ENCODE measurements around the gene KCNQ1.

KCNQ1 gene

DNA sequence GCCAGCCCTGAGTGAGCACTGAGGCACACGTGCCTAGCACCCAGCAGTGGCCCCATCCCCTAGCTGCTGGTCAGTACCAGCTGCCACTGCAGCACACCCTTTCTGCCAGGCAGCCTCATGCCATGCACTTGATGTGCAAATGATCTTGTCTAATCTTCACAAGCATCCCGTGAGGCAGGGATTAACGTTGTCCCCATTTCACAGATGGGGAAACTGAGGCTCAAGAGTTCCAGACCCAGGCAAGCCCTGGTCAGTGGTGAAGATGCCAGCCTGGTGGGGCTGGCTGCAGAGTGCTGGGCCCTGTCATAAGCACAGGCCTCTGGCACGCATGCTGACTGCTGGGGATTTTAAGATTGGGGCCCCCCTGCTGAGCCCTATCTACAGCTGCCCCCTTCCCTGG is 449.1 kb downstream of the KCNQ1 start:
- Histone ChIP-seq H3K4me1 (ENCODE audit: insufficient read depth, low read length, poor library complexity, severe bottlenecking) (peaks cover 39% of the 10 kb centered on the region), H3K27me3 (ENCODE audit: insufficient read depth, low read length, poor library complexity, severe bottlenecking) (no peaks in the 10 kb centered on the region)

DNA sequence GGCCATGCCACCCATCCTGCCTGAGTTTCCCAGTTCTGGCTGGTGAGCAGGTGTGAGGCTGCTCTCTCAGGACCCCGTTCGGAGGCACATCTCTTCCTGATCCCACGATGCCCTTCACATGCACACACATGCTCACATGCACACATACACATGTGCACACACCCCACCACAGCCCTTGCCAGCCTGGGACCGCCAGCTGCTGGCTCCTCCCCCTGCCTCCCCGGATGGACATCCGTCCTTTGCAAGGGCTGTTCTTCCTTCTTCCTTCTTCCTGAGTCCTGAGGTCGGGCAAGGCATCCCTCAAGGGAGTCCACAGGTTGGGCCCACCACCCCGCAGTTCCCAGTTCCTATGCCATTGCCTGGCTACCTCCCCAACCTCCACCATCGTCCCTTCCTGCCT is 451.2 kb downstream of the KCNQ1 start:
- Histone ChIP-seq H2AFZ (ENCODE audit: low read length) (no peak overlapping the region), H3K9me3 (ENCODE audit: insufficient read depth, low read depth, low read length) (no peaks in the 10 kb centered on the region), H3K36me3 (ENCODE audit: insufficient read depth, low read length) (no peaks in the 10 kb centered on the region), H3K27me3 (ENCODE audit: insufficient read depth, low read length, poor library complexity, severe bottlenecking) (no peaks in the 10 kb centered on the region), H3K9ac (ENCODE audit: low read depth, low read length, poor library complexity, severe bottlenecking) (no peak overlapping the region), H3F3A (ENCODE audit: low read depth) (no peaks in the 10 kb centered on the region), H3K4me2 (ENCODE audit: low read depth, low read length, poor library complexity, severe bottlenecking) (no peak overlapping the region), H3K4me3 (ENCODE audit: low read length, poor library complexity, severe bottlenecking) (no peak overlapping the region), H4K20me1 (ENCODE audit: insufficient read depth, low read length, poor library complexity, severe bottlenecking) (no peaks in the 10 kb centered on the region), H3K9me2 (replicated peaks; ENCODE audit: low read depth, low read length) (no peaks in the 10 kb centered on the region), H3K79me2 (ENCODE audit: insufficient read depth, low read length) (no peaks in the 10 kb centered on the region), H3K4me1 (ENCODE audit: insufficient read depth, low read length, poor library complexity, severe bottlenecking) (peaks cover 47% of the 10 kb centered on the region)
- no peak for TF ChIP-seq EZH2phosphoT487 (IDR thresholded peaks at IDR 0.05; ENCODE audit: borderline replicate concordance)
- TF ChIP-seq, protein P1, sequence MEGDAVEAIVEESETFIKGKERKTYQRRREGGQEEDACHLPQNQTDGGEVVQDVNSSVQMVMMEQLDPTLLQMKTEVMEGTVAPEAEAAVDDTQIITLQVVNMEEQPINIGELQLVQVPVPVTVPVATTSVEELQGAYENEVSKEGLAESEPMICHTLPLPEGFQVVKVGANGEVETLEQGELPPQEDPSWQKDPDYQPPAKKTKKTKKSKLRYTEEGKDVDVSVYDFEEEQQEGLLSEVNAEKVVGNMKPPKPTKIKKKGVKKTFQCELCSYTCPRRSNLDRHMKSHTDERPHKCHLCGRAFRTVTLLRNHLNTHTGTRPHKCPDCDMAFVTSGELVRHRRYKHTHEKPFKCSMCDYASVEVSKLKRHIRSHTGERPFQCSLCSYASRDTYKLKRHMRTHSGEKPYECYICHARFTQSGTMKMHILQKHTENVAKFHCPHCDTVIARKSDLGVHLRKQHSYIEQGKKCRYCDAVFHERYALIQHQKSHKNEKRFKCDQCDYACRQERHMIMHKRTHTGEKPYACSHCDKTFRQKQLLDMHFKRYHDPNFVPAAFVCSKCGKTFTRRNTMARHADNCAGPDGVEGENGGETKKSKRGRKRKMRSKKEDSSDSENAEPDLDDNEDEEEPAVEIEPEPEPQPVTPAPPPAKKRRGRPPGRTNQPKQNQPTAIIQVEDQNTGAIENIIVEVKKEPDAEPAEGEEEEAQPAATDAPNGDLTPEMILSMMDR (conservative IDR thresholded peaks at IDR 0.05; ENCODE audit: low read length), result no peak

More for the DNA sequence above, 449.1 kb downstream of the KCNQ1 start:
- Histone ChIP-seq H4K20me1 (ENCODE audit: insufficient read depth, low read length, poor library complexity, severe bottlenecking) (no peaks in the 10 kb centered on the region), H3K9ac (ENCODE audit: low read depth, low read length, poor library complexity, severe bottlenecking) (no peak overlapping the region), H3K4me3 (ENCODE audit: low read length, poor library complexity, severe bottlenecking) (no peak overlapping the region), H3F3A (ENCODE audit: low read depth) (no peaks in the 10 kb centered on the region), H3K9me2 (replicated peaks; ENCODE audit: low read depth, low read length) (no peaks in the 10 kb centered on the region), H3K79me2 (ENCODE audit: insufficient read depth, low read length) (no peaks in the 10 kb centered on the region), H2AFZ (ENCODE audit: low read length) (no peak overlapping the region), H3K9me3 (ENCODE audit: insufficient read depth, low read depth, low read length) (no peaks in the 10 kb centered on the region), H3K4me2 (ENCODE audit: low read depth, low read length, poor library complexity, severe bottlenecking) (no peak overlapping the region), H3K36me3 (ENCODE audit: insufficient read depth, low read length) (no peaks in the 10 kb centered on the region)
- TF ChIP-seq, protein P1 (conservative IDR thresholded peaks at IDR 0.05; ENCODE audit: low read length), result no peak
- TF ChIP-seq EZH2phosphoT487 (IDR thresholded peaks at IDR 0.05; ENCODE audit: borderline replicate concordance), result no peak

DNA sequence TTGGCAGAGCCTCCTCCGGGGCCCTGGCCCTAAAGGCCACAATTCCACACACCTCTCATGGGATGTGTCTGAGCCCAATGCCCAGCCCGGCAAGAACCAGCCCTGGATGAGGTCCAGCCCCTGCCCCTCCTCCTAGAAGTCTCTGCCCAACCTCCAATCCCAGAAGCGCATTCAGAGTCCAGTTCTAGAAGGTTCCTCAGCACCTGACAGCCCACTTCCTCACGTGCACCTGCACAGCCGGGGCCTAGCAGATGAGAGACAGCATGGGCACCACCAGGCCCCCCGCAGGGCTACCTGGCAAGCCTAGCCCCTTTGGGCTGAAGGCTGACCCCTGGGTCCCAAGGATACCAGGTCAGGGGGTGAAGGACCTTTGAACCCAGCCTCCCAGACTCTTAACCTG is 452.2 kb downstream of the KCNQ1 start:
- Histone ChIP-seq H3K4me1 (ENCODE audit: insufficient read depth, low read length, poor library complexity, severe bottlenecking) (peaks cover 45% of the 10 kb centered on the region), H4K20me1 (ENCODE audit: insufficient read depth, low read length, poor library complexity, severe bottlenecking) (no peaks in the 10 kb centered on the region), H3K27me3 (ENCODE audit: insufficient read depth, low read length, poor library complexity, severe bottlenecking) (no peaks in the 10 kb centered on the region), H2AFZ (ENCODE audit: low read length) (no peak overlapping the region), H3K36me3 (ENCODE audit: insufficient read depth, low read length) (no peaks in the 10 kb centered on the region), H3F3A (ENCODE audit: low read depth) (no peaks in the 10 kb centered on the region), H3K4me2 (ENCODE audit: low read depth, low read length, poor library complexity, severe bottlenecking) (no peak overlapping the region), H3K9me3 (ENCODE audit: insufficient read depth, low read depth, low read length) (no peaks in the 10 kb centered on the region), H3K4me3 (ENCODE audit: low read length, poor library complexity, severe bottlenecking) (no peak overlapping the region), H3K9ac (ENCODE audit: low read depth, low read length, poor library complexity, severe bottlenecking) (no peak overlapping the region), H3K79me2 (ENCODE audit: insufficient read depth, low read length) (no peaks in the 10 kb centered on the region), H3K9me2 (replicated peaks; ENCODE audit: low read depth, low read length) (no peaks in the 10 kb centered on the region)
- TF ChIP-seq EZH2phosphoT487 (IDR thresholded peaks at IDR 0.05; ENCODE audit: borderline replicate concordance), result no peak
- TF ChIP-seq, protein P1 (conservative IDR thresholded peaks at IDR 0.05; ENCODE audit: low read length), result no peak

All from Loucy (cell line).